Stimulated activated CD8-positive, alpha-beta memory T cell treated with anti-CD3 and anti-CD28 coated beads, Interleukin-15, amount 100 ng/mL, for 1 hour (primary cell): ENCODE measurements around the gene SDK1.

Experiments
- DNase-seq: peaks from one replicate; pipeline ENCODE4 v3.0.0-alpha.2; 2020; ENCODE audit warnings: low read depth

SDK1 gene

GRCh38 chr7:4103352-4104091, 802.5 kb downstream of the SDK1 start:
- DNase-seq = no peak

DNA sequence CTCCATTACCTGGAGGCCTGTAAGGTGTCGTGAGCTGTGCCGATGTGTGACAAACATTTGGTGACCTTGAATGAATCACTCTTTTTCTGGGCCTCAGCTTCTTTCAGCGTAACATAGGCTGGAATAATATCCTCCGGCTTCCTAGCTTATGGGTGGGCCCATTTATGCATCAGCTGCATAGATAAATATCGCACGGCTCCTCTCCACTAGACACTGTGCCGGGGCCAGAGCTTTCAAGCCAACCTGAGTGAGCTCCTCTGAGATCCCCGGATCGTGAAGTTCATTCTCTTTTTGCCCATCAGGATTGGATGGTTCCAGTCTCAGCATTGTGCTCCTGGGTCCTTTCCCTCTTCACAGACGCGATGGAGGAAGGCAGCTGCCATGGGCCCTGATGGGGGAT, 806.8 kb downstream of the SDK1 start:
- no peak for DNase-seq

GRCh38 chr7:4108951-4109350, 807.9 kb downstream of the SDK1 start:
- DNase-seq = no peak

DNA sequence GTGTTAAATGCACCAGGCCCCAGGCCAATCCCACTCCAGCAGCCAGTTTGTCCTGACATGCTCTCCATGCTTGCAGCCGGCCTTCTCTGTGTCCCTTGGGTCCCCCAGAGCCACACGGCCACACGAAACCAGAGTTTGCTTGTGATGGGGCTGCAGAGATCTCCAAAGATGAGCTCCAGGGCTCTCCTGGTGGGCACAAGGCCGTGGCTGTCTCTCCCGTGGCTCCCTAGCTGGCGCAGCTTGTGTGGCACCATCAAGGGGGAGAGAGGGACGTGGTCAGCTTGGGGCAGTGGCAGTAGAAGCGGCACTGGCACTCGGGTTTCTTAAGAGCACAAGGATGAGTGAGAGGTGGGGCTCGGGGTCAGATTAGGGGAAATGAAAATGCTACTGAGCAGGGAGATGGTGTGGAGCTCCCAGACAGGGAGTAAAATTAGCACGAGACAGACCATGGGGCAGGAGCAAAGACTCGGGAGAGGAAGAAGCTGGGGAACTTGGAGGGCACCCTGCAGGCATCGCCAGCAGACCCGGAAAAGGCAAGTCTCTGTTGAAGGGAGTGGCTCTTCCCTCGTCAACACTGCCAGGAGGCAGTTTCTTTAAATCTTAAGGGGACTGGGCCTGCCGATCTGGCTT, 808.5 kb downstream of the SDK1 start:
- no peak for DNase-seq

DNA sequence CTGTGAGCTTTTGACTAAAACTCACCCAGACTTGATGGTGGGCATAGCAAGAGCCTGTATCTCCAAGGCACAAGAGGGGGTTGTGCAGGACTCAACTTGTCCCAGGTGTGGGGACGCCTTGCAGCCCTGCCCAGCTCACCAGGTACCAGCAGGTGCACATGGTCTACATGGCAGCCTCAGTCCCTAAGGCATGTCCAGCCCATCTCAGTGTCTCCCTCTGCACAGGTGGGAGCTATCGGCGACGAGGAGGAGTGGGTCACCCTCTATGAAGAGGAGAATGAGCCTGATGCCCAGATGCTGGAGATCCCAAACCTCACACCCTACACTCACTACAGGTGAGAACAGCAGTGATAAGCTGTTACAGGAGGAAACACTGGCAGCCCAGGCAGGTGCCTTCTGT, 809.4 kb downstream of the SDK1 start:
- no peak for DNase-seq

DNA sequence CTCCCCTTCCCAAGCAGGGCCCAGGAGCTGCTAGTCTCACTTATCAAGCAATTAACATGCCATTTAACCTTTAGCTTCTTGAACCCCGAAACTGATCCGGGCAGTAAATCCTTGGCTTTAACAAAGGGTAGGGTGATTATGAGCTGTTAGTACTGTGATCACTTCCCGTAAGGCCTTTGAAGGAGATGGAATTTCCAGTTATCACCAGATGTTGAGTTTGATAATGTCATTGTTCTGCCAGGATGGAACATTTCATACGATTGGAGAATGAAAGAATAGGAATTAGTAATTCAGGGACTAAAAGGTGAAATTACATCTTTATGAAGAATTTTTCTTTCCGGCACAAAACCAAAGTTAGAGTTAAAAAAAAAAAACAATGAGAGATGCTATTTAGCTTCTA, 810.1 kb downstream of the SDK1 start:
- no peak for DNase-seq

GRCh38 chr7:4113271-4113670, 812.2 kb downstream of the SDK1 start:
- no peak for DNase-seq

DNA sequence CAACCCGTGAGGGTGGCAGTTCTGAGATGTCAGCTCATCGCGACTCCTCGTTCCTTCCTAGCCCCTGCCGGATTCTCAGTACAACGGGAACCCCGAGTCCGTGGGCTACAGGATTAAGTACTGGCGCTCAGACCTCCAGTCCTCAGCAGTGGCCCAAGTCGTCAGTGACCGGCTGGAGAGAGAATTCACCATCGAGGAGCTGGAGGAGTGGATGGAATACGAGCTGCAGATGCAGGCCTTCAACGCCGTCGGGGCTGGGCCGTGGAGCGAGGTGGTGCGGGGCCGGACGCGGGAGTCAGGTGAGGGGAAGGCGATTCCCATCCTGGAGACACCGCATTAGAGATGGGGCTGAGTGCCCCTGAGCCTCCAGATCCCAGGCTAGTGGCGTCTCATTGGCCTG, 812.9 kb downstream of the SDK1 start:
- DNase-seq = no peak

GRCh38 chr7:4115442-4115841, 814.4 kb downstream of the SDK1 start:
- no peak for DNase-seq

DNA sequence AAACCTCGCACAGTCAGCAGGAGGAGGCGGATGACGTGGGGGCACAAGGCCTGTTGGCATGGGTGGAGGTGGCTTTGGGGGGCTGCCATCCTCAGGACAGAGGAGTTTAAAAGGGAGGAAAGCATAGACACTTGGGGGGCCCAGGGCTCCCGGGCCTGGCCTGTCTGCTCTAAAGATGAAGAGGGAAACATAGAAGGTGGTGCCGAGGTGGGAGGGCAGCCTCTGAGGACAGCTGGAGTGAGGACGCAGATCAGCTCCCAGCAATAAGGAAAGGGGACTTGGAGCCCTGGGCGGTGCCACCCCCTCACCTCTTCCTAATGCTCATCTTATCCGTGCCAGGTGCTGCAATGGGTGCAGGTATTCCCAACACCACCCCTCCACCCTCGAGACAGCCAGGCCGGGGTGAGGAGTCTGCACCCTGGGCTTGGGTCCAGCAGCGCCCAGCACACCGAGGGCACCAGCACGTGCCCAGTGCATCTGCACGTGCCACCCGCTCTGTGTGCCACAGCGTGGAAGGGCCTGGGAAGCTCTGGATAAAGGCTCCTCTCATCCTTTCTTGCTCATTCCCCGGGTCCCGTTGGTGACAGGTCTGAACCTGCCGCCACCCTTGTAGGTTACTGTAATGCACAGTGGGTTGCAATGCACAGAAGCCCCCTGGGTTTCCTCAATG, 815.0 kb downstream of the SDK1 start:
- no peak for DNase-seq

DNA sequence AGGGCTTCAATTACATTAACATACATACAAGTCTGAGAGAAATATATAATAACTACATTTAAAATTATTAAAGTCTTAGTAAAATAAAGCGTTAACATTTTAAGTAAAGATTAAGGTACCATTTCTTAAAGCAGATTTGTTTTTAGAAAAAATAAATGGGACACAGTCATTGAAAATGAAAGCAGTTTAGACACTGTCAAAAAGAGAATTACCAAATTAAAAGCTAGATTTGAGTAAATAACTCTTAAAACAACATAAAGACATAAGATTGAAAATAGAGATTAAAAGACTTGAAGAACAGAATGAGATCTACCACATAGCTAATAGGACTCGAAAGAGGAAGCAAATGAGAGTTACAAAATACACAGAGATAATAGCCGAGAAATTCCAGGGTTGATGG, 818.8 kb downstream of the SDK1 start:
- no peak for DNase-seq

DNA sequence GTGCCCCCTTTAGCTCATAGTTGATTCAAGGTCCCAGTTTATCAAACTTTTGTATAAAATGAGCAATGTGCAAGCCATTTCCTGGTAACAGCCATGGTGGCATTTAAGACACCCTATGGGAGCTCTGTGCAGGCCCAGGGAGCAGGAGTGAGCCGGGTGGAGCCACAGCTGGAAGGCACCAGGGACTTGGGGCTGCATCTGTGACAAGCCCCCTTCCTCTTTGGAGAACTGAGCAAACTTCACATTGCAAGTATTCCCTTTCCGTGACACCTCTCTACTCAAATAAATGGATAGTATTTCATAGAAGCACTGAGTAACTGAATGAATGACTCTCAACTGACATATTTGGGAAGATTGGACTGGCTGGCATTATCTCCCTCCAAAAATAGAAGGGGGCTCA, 822.3 kb downstream of the SDK1 start:
- no peak for DNase-seq

GRCh38 chr7:4123823-4124222, 822.8 kb downstream of the SDK1 start:
- no peak for DNase-seq

GRCh38 chr7:4124556-4125477, 823.8 kb downstream of the SDK1 start:
- DNase-seq = no peak

DNA sequence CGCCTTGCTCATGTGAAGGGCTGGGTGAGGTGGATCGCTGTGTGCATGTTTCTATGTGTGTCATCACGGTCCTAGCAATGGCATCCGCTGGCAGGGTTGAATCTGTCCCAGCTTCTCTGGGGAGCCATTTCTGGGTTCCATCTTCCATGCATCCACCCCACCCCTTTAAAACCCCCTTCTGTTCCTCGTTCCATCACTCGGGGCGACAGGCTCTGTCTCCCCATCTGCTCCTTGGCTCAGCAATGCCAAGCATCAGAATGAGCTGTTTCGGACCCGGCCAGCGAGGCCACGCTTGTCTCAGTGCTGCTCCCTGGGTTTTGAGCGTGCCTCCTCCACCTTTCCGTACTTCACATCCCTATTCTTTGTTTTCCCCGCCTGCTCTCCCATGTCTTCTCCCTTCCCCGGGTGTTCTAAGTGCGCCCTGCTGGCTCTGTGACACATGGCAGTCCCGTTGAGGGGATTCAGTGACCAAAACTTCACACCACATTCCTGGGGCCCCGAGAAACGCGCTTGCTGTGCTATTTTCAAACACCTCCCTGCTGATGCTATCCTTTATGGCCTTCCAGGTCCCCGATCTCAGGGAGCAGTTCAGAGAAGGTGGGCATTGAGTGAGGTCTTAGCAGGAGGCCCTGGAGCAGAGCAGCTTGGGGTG, 827.0 kb downstream of the SDK1 start:
- no peak for DNase-seq

- no peak for DNase-seq
These were observed 828.5 kb downstream of the SDK1 start for GRCh38 chr7:4129481-4130122.

- DNase-seq = no peak
These were observed 830.0 kb downstream of the SDK1 start for GRCh38 chr7:4131063-4131462.

DNA sequence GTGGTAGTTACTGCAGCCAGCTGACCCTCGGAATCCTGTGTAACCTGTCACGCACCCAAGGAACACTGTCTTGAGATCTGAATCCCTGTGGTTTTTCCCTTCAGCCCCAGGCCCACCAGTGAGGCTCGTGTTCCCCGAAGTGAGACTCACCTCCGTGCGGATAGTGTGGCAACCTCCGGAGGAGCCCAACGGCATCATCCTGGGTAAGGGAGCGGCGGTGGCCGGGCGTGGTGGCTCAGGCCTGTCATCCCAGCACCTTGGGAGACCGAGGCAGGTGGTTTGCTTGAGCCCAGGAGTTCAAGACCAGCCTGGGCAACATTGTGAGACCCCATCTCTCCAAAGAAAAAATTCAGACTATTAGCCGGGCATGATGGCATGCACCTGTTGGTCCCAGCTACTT, 831.2 kb downstream of the SDK1 start:
- DNase-seq = no peak

GRCh38 chr7:4133491-4134044, 832.5 kb downstream of the SDK1 start:
- no peak for DNase-seq

GRCh38 chr7:4134204-4134603, 833.2 kb downstream of the SDK1 start:
- DNase-seq = no peak

DNA sequence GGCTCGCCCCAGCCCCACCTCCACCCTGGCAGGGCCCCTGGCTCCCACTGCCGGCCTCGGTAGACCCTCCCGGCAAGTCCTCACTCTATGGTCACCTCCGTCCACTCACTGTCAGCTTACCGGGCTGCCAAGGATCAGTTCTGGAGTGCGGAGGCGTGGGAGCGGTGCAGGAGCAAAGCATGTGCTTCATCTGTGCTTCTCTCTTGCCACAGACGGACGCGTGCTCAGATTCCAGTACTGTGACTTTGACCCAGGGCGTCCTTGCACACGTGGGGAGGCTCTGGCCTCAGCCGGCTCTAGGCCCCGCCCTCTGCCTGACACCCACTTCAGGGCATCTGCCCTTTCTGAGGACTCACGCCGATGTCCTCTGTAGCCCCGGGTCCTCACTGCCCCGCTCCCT, 833.6 kb downstream of the SDK1 start:
- DNase-seq = no peak
